Measurements from ENCODE around the gene OR2AE1.

- TF ChIP-seq CTCF (IDR thresholded peaks at IDR 0.05) (no peak), EP300 (IDR thresholded peaks at IDR 0.05) (no peak)
These were observed 42.5 kb downstream of the OR2AE1 start for GRCh38 chr7:99834382-99834781.
